SH-SY5Y (cell line): ENCODE measurements around the gene CNIH3.

Experiments
- GATA2 ChIP-seq: IDR thresholded peaks from 2 replicates; pipeline ENCODE4 v1.6.1; 2011; ENCODE audit warnings: mild to moderate bottlenecking, low read depth, low read length
- GATA3 ChIP-seq: IDR thresholded peaks from 2 replicates; pipeline ENCODE4 v1.6.1; 2011; ENCODE audit warnings: low read depth, mild to moderate bottlenecking, low read length, moderate library complexity

- TF ChIP-seq GATA3 (no peak), GATA2 (no peak)
These were observed 31.1 kb upstream of the CNIH3 start for GRCh38 chr1:224585051-224585450.
